GM12891 (cell line): ENCODE measurements around the gene SDC4.

Experiments used
- PAX5 ChIP-seq: IDR thresholded peaks from 2 replicates; pipeline ENCODE4 v1.6.1; 2011; ENCODE audit warnings: low read length, moderate library complexity, mild to moderate bottlenecking; ENCODE audit not compliant: insufficient read depth, severe bottlenecking
- POLR2A ChIP-seq: IDR thresholded peaks from 2 replicates; pipeline ENCODE4 v1.6.1; 2011; ENCODE audit warnings: low read depth, low read length, control low read depth
- POLR2AphosphoS5 ChIP-seq: IDR thresholded peaks from 2 replicates; pipeline ENCODE4 v1.6.1; 2011; ENCODE audit warnings: low read depth, low read length, control low read depth
- POU2F2 ChIP-seq: IDR thresholded peaks from 2 replicates; pipeline ENCODE4 v1.6.1; 2011; ENCODE audit warnings: low read depth, mild to moderate bottlenecking, control low read depth, low read length, moderate library complexity
- SPI1 ChIP-seq: IDR thresholded peaks from 2 replicates; pipeline ENCODE4 v1.6.1; 2011; ENCODE audit warnings: low read depth, low read length, control low read depth
- TAF1 ChIP-seq: IDR thresholded peaks from 2 replicates; pipeline ENCODE4 v1.6.1; 2011; ENCODE audit warnings: low read depth, low read length, control low read depth

DNA sequence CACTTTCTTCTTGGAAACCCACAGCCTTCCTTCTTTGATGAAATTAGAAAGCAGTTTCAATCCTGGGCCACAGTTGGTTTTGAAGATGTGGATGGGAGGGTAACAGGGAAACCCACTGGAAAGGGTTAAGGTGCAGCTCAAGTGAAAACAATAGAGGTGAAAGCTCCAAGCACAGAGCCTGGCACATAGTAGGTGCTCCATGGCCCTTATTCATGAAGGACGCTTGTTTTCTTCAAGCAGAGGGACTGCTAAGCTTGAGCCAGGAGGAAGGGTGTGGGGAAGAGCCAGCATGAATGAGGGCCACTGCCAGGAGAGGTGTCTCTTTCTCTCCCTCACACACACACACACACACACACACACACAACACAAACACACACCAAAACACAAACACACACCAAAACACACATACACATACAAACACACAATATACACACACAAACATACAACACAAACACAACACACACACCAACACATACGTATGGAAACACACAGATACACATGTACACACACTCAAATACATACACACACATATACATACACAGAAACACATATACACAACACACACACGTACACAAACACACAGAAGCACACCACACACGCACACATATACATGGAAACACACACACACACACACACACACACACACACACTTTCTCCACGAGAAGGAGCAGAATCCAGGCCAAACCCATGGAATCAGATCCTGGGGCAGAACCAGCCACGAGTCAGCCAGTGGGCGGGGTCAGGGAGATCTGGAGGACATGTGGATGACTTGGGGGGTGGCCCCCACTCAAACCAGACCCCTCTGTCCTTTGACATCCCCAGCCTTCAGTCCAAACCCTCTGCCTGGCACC, 65.3 kb downstream of the SDC4 start:
- TF ChIP-seq POLR2AphosphoS5 (no peak), TAF1 (no peak), POLR2A (no peak), PAX5 (no peak), SPI1 (no peak), POU2F2 (no peak)
